Neural cell (in vitro differentiated cells): ENCODE results near the gene PLAC9. TPM values are rescaled to one million over a fixed set of nuclear protein-coding genes. Genes with fewer than 3 reads are reported as not detected.

Experiments used
- H2AFZ ChIP-seq: fragments of 200-600, 300-800 bp; sonication (generic), shearing (Covaris generic); 2 replicates; pipeline ENCODE4 v1.6.0; 2014; ENCODE audit warnings: low read depth, mild to moderate bottlenecking, antibody characterized with exemption, low read length, moderate library complexity
- H3F3A ChIP-seq: fragments of 200-600 bp; shearing (Covaris generic); 2 replicates; pipeline ENCODE4 v1.6.1; 2016; ENCODE audit warnings: mild to moderate bottlenecking, moderate library complexity, mixed read lengths, antibody characterized with exemption, low read length; ENCODE audit not compliant: insufficient read depth, poor library complexity, severe bottlenecking
- H3K27ac ChIP-seq: fragments of 200-600, 300-800 bp; sonication (generic), shearing (Covaris generic); 2 replicates; pipeline ENCODE4 v1.5.1; 2014; ENCODE audit warnings: mild to moderate bottlenecking, low read length, moderate library complexity
- H3K27me3 ChIP-seq: fragments of 300-800, 200-600 bp; sonication (generic), shearing (Covaris generic); 2 replicates; pipeline ENCODE4 v1.6.0; 2014; ENCODE audit warnings: mild to moderate bottlenecking, low read depth, low read length, moderate library complexity; ENCODE audit not compliant: insufficient read depth
- H3K36me3 ChIP-seq: fragments of 300-800, 200-600 bp; sonication (generic), shearing (Covaris generic); 2 replicates; pipeline ENCODE4 v1.5.1; 2014; ENCODE audit warnings: mild to moderate bottlenecking, antibody characterized with exemption, low read length, moderate library complexity; ENCODE audit not compliant: insufficient read depth
- H3K4me2 ChIP-seq: fragments of 300-800, 200-600 bp; sonication (generic), shearing (Covaris generic); 2 replicates; pipeline ENCODE4 v1.6.0; 2014; ENCODE audit warnings: mild to moderate bottlenecking, low read length
- H3K4me3 ChIP-seq: fragments of 300-800, 200-600 bp; sonication (generic), shearing (Covaris generic); 2 replicates; pipeline ENCODE4 v1.5.1; 2014; ENCODE audit warnings: mild to moderate bottlenecking, low read length, moderate library complexity
- H3K79me2 ChIP-seq: fragments of 200-600 bp; shearing (Covaris generic); replicated peaks from 2 replicates; pipeline ENCODE4 v1.6.0; 2014; ENCODE audit warnings: mild to moderate bottlenecking, low read length, moderate library complexity; ENCODE audit not compliant: insufficient read depth
- H3K9ac ChIP-seq: fragments of 300-800, 200-600 bp; sonication (generic), shearing (Covaris generic); 2 replicates; pipeline ENCODE4 v1.6.1; 2016; ENCODE audit warnings: mild to moderate bottlenecking, low read length, mixed read lengths
- H3K9me2 ChIP-seq: fragments of 200-600 bp; shearing (Covaris generic); 2 replicates; pipeline ENCODE4 v1.6.1; 2016; ENCODE audit warnings: mild to moderate bottlenecking, low read length, mixed read lengths; ENCODE audit not compliant: insufficient read depth
- H3K9me3 ChIP-seq: fragments of 200-600, 300-800 bp; sonication (generic), shearing (Covaris generic); 2 replicates; pipeline ENCODE4 v1.6.1; 2016; ENCODE audit warnings: mild to moderate bottlenecking, mixed run types, low read length, moderate library complexity, mixed read lengths
- H4K20me1 ChIP-seq: fragments of 200-600 bp; shearing (Covaris generic); 2 replicates; pipeline ENCODE4 v1.6.1; 2016; ENCODE audit warnings: mild to moderate bottlenecking, mixed run types; ENCODE audit not compliant: insufficient read depth
- EP300 ChIP-seq: fragments of 450-650 bp; conservative IDR thresholded peaks from 2 replicates; pipeline ENCODE4 v1.6.1; 2014; ENCODE audit warnings: antibody characterized with exemption, mild to moderate bottlenecking, moderate library complexity; ENCODE audit not compliant: poor library complexity, severe bottlenecking
- EZH2 ChIP-seq: fragments of 200-600, 300-800 bp; shearing (Covaris generic), sonication (generic); IDR thresholded peaks from 2 replicates; pipeline ENCODE4 v1.6.1; 2014; ENCODE audit warnings: antibody characterized with exemption, low read length, borderline replicate concordance, mild to moderate bottlenecking; ENCODE audit not compliant: insufficient read depth, poor library complexity, severe bottlenecking
- MXI1 ChIP-seq: fragments of 450-650 bp; conservative IDR thresholded peaks from 2 replicates; pipeline ENCODE4 v1.6.1; 2014; ENCODE audit warnings: antibody characterized with exemption, mild to moderate bottlenecking; ENCODE audit not compliant: poor library complexity, severe bottlenecking
- POLR2AphosphoS5 ChIP-seq: IDR thresholded peaks from 2 replicates; pipeline ENCODE4 v1.6.1; 2012
- RAD21 ChIP-seq: fragments of 450-650 bp; conservative IDR thresholded peaks from 2 replicates; pipeline ENCODE4 v1.6.1; 2014; ENCODE audit warnings: antibody characterized with exemption, mild to moderate bottlenecking, moderate library complexity
- SMC3 ChIP-seq: fragments of 450-650 bp; conservative IDR thresholded peaks from 2 replicates; pipeline ENCODE4 v1.6.1; 2014; ENCODE audit warnings: antibody characterized with exemption, mild to moderate bottlenecking, moderate library complexity; ENCODE audit not compliant: poor library complexity
- TAF1 ChIP-seq: IDR thresholded peaks from 2 replicates; pipeline ENCODE4 v1.6.1; 2012; ENCODE audit warnings: low read depth
- polyA plus RNA-seq: library from polyadenylated mRNA; depleted of rRNA; stranded (reverse); fragments of >200 nt; gene quantifications from 2 replicates; pipeline ENCODE4 v1.2.3, GENCODE V29; 2014
- TF ChIP-seq, protein P1 (sequence below): IDR thresholded peaks from 2 replicates; pipeline ENCODE4 v1.6.1; 2012; ENCODE audit warnings: borderline replicate concordance
- TF ChIP-seq, protein P2 (sequence below): fragments of 450-650 bp; IDR thresholded peaks from 2 replicates; pipeline ENCODE4 v1.5.1; 2014; ENCODE audit warnings: antibody characterized with exemption, mild to moderate bottlenecking, moderate library complexity; ENCODE audit not compliant: poor library complexity, severe bottlenecking

The PLAC9 gene
- polyA plus RNA-seq, 1 donor from 2014 or later, result not detected

DNA sequence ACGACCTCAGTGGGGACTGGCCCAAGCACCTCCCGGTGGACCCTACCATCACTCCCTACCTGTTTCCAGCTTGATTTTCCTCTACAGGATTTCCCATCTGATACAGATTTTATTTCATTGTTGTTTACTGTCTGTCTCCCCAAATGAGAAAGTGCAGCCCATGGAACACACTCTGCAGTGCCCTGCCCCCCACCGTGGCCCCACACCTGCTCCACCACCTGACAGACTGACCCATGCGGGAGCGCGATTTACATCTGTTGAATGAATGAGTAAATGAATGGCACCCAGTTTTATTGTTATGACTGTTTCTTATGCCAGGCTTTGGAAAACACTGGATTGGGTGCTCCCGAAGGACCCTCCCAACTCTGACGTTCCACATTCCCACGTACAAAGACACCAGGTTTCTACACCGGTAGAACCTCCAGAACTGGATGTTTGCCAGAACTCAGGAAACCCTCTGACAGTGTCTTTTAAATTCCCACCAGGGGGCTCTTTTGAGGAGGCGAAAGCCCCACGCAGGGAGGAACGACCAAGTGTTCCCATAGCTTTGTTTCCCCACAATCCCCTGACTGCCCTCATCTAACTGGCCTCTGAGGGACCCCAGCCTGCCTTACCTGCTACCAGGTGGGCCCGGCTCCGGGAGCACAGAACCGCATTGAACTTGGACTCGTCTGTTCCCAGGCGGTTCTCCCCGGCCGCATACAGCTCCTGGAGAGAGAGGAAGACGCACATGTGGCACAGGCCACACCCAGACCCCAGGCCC lies 29.0 kb downstream of the PLAC9 start:
- no peak for TF ChIP-seq EZH2
- Histone ChIP-seq H3K79me2 (no peaks in the 10 kb centered on the region), H3K36me3 (no peaks in the 10 kb centered on the region), H3K4me2 (no peak overlapping the region), H3K27ac (no peak overlapping the region), H3K9me2 (no peaks in the 10 kb centered on the region), H3K27me3 (no peaks in the 10 kb centered on the region), H3K9ac (no peak overlapping the region), H3K4me3 (no peak overlapping the region), H3F3A (no peaks in the 10 kb centered on the region), H2AFZ (no peak overlapping the region), H4K20me1 (no peaks in the 10 kb centered on the region), H3K9me3 (no peaks in the 10 kb centered on the region)

DNA sequence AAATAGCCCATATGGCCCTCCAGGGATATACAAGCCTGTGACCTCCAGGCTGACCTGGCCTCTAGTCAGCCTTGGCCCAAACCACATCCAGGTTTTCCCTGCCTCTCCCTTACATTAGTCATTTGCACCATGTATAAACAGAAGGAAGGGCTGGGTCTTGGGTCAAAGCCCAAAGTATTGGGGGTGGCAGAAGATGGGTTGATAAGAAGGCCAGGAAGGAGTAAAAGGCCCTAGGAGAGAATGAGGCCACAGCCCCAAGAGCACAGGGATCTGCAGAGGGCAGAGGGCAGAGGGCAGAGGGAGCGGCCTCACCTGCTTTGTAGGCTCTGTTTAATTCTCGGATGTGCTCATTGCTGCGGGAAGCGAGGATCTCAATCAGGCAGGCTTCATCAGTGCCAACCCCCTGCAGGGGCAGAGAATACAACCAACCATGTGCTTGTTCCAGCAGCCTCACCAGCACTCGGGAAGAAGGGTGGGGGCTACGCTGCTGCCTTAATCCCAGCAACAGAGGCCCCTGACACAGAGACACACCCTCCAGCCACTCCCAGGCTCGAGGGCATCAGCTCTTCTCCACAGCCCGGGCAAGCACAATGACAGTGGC lies 31.3 kb downstream of the PLAC9 start:
- no peaks in the 10 kb centered on the region for H3K36me3 ChIP-seq
- H3F3A ChIP-seq, result no peaks in the 10 kb centered on the region
- H3K4me3 ChIP-seq, result no peak overlapping the region
- no peaks in the 10 kb centered on the region for H3K9me2 ChIP-seq
- H3K27ac ChIP-seq, result no peak overlapping the region
- no peaks in the 10 kb centered on the region for H3K79me2 ChIP-seq
- no peaks in the 10 kb centered on the region for H3K9me3 ChIP-seq
- H3K9ac ChIP-seq, result no peak overlapping the region
- no peak overlapping the region for H3K4me2 ChIP-seq
- no peaks in the 10 kb centered on the region for H3K27me3 ChIP-seq
- H4K20me1 ChIP-seq, result no peaks in the 10 kb centered on the region
- TF ChIP-seq SMC3 (no peak), POLR2AphosphoS5 (no peak), RAD21 (no peak), MXI1 (no peak)
- TF ChIP-seq, protein P1, sequence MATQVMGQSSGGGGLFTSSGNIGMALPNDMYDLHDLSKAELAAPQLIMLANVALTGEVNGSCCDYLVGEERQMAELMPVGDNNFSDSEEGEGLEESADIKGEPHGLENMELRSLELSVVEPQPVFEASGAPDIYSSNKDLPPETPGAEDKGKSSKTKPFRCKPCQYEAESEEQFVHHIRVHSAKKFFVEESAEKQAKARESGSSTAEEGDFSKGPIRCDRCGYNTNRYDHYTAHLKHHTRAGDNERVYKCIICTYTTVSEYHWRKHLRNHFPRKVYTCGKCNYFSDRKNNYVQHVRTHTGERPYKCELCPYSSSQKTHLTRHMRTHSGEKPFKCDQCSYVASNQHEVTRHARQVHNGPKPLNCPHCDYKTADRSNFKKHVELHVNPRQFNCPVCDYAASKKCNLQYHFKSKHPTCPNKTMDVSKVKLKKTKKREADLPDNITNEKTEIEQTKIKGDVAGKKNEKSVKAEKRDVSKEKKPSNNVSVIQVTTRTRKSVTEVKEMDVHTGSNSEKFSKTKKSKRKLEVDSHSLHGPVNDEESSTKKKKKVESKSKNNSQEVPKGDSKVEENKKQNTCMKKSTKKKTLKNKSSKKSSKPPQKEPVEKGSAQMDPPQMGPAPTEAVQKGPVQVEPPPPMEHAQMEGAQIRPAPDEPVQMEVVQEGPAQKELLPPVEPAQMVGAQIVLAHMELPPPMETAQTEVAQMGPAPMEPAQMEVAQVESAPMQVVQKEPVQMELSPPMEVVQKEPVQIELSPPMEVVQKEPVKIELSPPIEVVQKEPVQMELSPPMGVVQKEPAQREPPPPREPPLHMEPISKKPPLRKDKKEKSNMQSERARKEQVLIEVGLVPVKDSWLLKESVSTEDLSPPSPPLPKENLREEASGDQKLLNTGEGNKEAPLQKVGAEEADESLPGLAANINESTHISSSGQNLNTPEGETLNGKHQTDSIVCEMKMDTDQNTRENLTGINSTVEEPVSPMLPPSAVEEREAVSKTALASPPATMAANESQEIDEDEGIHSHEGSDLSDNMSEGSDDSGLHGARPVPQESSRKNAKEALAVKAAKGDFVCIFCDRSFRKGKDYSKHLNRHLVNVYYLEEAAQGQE, result no peak
- TF ChIP-seq, protein P2, sequence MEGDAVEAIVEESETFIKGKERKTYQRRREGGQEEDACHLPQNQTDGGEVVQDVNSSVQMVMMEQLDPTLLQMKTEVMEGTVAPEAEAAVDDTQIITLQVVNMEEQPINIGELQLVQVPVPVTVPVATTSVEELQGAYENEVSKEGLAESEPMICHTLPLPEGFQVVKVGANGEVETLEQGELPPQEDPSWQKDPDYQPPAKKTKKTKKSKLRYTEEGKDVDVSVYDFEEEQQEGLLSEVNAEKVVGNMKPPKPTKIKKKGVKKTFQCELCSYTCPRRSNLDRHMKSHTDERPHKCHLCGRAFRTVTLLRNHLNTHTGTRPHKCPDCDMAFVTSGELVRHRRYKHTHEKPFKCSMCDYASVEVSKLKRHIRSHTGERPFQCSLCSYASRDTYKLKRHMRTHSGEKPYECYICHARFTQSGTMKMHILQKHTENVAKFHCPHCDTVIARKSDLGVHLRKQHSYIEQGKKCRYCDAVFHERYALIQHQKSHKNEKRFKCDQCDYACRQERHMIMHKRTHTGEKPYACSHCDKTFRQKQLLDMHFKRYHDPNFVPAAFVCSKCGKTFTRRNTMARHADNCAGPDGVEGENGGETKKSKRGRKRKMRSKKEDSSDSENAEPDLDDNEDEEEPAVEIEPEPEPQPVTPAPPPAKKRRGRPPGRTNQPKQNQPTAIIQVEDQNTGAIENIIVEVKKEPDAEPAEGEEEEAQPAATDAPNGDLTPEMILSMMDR, result no peak
- H2AFZ ChIP-seq, result no peak overlapping the region

DNA sequence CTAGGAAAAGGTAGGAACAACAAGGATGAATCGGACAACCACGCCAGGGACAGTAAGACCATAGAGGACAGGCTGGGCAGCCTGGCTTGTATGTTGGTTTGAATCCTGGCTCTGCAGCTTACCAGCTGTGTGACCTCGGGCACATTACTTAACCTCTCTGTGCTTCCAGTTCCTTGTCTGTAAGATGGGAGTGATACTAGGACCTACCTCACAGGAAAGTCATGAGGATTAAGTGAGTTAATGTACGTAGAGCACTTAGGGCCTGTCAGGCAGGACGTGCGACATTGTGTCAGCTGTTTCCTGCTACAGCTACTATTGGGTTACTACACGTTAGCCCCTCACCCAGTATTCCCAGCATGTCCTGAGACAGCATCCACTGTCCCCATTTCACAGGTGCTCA lies 32.1 kb downstream of the PLAC9 start:
- H2AFZ ChIP-seq, result no peak overlapping the region
- no peak overlapping the region for H3K4me2 ChIP-seq
- no peaks in the 10 kb centered on the region for H3K9me2 ChIP-seq
- H4K20me1 ChIP-seq, result no peaks in the 10 kb centered on the region
- no peak overlapping the region for H3K9ac ChIP-seq
- no peak overlapping the region for H3K27ac ChIP-seq
- no peak overlapping the region for H3K4me3 ChIP-seq
- no peaks in the 10 kb centered on the region for H3K27me3 ChIP-seq
- H3K36me3 ChIP-seq, result no peaks in the 10 kb centered on the region
- H3K9me3 ChIP-seq, result no peaks in the 10 kb centered on the region
- TF ChIP-seq TAF1, result no peak
- TF ChIP-seq EZH2, result no peak
- no peak for TF ChIP-seq RAD21
- no peak for TF ChIP-seq MXI1
- no peak for TF ChIP-seq EP300
- no peak for TF ChIP-seq POLR2AphosphoS5
- TF ChIP-seq, protein P2, result no peak
- TF ChIP-seq, protein P1, result no peak
- no peak for TF ChIP-seq SMC3
- no peaks in the 10 kb centered on the region for H3F3A ChIP-seq
- H3K79me2 ChIP-seq, result no peaks in the 10 kb centered on the region
